GM18498 (cell line): ENCODE results near the gene ARMH1.

Experiments
- ATAC-seq: cut with Tn5 transposase; IDR thresholded peaks from one replicate; pipeline ENCODE4 v1.9.1; 2021; ENCODE audit warnings: mild to moderate bottlenecking, moderate library complexity; ENCODE audit not compliant: unreplicated experiment

Gene ARMH1

GRCh38 chr1:44674113-44675000, at the start of gene ARMH1, which contains the start of gene TMEM53:
Gene ARMH1, plus strand, starts transcription at chr1:44674714. Its CDS starts 14,984 bp downstream, at chr1:44689698.
Gene TMEM53, minus strand, starts transcription at chr1:44674481. Its CDS starts 90 bp downstream, at chr1:44674391.
- ATAC-seq: peak; percentile 90

GRCh38 chr1:44625348-44625747, 49.2 kb upstream of the ARMH1 start:
- no peak for ATAC-seq

- ATAC-seq: no peak
Measured at GRCh38 chr1:44628962-44629756, 45.4 kb upstream of the ARMH1 start.

DNA sequence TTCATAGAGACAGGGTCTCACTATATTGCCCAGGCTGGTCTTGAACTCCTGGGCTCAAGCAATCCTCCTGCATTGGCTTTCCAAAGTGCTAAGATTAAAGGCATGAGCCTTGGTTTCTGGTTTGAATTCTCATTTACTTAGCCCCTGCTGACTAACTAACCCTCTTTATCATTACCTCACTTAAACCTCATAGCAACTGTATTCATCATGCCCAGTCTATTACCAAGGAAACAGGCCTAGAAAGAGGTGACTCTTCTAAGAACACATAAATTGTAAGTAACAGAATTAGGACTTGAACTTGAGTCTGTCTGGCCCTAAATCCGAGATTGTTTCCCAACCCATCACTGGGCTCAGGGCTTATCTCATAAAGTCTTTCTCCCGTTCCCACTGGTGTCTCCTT, 44.4 kb upstream of the ARMH1 start:
- ATAC-seq: no peak

GRCh38 chr1:44631333-44631646, 43.2 kb upstream of the ARMH1 start:
- peak; percentile 14 for ATAC-seq

DNA sequence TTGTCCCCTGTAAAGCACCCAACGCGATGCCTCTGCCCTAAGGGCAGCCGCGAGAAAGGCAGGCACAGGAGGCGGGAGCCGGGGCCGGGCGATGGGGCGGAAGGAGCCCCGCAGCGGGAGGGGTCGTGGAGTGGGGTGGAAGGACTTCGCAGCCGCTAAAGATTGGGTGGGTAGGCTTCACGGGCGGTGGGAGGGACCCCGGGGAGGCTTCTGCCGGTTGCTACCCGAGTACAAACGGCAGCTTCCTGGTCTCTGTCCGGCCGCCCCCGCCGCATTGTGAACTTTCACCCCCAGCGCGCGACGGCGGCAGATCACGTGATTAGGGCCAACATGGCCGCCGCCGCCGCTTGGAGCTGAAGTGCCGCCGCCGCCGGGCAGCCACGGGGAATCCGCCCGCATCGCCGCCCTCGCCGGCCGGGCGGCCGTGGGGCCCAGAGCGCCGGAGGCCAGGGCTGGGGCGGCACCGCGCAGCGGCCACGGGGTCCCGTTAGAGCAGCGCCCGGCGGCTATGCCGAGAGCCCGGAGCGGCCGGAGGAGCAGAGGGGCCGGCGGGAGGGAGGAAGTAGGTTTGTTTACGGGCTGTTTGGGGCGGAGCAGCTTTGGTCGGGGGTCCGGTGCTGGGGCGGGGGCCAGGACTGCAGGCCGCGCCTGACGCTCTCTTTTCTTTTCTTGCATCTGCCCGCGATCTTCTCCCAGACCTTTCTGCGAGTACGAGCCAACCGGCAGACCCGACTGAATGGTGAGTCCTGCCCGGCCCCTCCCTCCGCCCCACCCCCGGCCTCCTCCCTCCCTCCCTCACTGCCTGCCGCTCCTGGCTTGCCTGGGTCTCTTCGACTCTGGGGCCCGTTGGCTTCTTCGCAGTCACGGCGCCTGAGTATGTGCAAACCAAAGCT, 42.6 kb upstream of the ARMH1 start:
- ATAC-seq: peak; percentile 71

DNA sequence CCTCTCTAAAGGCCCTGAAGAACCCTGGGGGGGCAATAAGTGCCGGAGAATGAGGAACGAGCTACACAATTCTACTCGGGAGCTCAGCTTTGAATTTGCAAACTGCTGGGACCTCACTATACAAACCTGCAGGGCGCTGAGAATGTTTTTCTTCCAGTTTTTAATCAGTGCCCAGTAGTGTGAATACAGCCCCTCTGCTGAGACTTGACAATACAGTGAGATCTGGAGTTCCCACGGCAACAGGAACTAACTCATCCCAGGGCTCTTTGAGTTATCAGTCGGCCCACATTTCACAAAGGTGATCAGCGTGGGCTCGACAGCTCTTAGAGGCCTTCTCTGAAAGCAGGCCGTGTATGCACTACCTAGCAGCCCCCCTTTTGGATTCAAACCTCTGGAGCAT, 41.9 kb upstream of the ARMH1 start:
- no peak for ATAC-seq

DNA sequence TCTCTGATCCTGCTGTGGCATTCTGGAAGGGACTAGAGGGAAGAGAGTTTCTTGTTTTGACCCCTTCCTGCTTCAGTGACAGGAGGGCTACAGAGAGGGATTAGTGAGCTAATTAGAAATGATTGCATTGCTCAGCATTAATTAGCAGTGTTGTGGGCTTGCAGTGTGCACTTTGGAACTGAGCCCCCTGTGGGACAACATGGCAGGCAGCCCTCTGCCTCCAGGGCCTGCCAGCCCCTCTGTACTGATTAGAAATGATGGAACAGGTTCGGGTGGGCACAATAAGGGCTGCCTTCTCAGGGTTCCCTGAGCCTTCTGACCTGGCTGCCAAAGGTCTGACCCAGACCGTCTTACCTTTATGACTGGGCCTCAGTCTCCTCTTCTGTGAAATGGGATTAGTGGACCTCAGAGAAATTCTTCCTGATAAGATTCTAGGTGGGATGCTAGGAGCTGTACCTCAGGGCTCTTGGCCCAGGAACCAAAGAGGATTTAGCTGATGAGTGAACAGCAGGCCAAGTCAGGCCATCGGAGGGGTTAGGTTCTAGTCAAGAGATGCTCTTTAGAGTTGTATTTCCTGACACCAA, 39.8 kb upstream of the ARMH1 start:
- ATAC-seq: no peak

DNA sequence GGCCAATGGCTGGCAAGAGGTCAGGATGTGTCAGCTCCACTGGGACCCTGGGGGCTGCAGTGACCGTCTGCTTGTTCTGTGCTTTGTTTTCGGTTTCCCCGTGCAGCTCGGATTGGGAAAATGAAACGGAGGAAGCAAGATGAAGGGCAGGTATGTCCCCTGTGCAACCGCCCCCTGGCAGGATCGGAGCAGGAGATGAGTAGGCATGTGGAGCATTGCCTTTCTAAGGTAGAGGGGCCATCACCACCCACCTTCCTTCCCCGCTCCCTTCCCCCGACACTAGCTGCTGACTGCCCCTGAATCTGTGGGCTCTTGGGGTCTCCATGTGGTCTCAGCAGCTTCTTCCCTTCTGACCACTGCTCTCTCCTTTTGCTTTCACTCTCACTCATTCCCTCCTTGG, 39.1 kb upstream of the ARMH1 start:
- no peak for ATAC-seq

DNA sequence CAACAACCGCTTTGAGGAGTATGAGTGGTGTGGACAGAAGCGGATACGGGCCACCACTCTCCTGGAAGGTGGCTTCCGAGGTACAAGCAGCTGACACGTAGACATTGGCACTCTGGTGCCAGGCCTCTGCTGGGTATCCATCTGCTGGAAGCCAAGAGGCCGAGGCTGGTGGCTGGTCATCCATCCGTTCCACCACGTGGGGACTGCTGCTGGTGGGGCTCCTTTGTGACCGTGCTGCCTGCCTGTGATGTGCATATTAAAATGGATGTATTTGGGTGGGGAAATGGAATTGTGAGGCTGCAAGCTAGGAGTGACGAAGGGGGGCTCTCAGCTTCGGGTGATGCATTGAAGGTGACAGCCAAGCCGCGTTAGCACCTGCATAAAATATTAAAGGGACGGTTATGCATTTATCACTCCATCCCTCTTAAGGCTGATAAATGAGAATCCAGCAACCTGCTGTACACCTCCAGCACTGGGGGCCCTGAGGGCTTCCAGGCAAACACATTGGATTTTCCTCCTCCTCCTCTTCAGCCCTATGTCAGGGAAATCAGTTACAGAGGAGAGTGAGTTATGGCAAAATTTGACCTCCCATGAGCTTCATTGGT, 38.3 kb upstream of the ARMH1 start:
- no peak for ATAC-seq

GRCh38 chr1:44636688-44637598, 37.6 kb upstream of the ARMH1 start:
- ATAC-seq: no peak

- ATAC-seq: no peak
Measured at GRCh38 chr1:44637702-44638411, 36.7 kb upstream of the ARMH1 start.

DNA sequence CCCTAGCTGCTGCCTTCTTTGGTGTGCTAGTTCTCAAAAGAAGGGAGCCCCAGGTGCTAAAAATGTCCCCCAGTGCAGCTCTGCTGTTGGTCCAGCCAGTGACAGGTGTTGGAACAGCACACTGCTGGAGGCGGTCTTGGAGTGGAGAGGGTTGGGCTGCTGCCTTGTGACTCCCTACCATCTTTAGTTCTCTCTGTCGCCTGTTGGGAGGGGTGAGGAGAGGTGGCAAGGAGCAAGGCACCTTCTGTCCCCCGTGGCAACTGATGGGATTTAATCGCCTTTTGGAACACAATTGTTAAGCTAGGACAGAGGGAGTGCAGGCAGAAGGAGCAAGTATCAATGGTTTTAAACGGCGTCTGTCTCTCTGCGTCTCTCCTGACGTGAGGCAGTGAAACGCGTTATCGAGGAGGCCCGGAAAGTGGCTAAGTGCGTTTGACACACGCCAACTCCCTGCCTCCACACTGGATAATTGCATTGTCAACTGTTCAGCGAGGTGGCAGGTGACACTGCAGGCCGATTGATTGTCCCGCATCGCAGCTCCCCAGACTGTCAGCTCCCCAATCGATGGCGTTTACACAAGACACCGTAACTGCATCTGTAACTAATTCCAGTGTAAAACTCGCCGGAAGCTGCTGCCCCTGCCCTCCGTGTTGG, 34.2 kb upstream of the ARMH1 start:
- no peak for ATAC-seq

GRCh38 chr1:44641126-44642102, 33.1 kb upstream of the ARMH1 start:
- ATAC-seq: no peak

DNA sequence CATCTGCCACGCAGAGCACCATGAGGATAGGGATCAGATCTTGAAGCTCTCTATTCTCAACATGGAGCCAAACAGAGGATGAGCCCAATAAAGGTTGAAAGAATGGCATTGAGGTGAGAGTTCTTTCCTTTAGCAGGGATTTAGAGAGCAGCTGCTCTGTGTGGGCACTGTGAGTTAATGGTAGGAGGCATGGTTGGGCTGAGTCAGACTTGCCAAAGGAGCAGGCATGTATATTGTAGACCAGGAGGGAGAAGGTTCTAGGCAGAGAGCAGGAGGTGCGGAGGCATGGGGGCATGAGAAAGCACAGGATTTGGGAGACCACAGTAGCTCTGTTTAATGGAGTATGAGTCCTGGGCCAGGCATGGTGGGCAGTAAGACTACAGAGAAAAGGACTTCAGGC, 32.3 kb upstream of the ARMH1 start:
- ATAC-seq: no peak

DNA sequence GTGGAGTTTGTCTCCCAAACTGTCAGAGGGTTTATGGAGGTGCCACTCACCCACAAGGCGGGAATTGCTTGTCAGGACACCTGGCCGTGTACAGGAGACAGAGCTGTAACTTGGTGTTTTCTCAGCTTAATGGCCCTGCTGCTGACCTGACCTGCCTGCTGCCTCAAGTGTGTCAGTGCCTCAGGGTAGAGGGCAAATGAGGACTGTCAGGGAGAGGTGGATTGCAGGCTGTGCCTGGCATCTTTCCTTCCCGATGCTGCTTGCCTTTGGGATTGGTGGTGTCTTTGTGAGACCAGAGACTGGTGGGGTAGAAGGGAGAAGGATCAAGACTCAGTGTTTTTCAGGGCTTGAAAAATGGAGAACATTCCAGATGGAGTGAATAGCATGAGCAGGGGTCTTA, 31.6 kb upstream of the ARMH1 start:
- ATAC-seq: no peak
